Measurements from ENCODE around the gene SLCO4A1.

SLCO4A1 gene

DNA sequence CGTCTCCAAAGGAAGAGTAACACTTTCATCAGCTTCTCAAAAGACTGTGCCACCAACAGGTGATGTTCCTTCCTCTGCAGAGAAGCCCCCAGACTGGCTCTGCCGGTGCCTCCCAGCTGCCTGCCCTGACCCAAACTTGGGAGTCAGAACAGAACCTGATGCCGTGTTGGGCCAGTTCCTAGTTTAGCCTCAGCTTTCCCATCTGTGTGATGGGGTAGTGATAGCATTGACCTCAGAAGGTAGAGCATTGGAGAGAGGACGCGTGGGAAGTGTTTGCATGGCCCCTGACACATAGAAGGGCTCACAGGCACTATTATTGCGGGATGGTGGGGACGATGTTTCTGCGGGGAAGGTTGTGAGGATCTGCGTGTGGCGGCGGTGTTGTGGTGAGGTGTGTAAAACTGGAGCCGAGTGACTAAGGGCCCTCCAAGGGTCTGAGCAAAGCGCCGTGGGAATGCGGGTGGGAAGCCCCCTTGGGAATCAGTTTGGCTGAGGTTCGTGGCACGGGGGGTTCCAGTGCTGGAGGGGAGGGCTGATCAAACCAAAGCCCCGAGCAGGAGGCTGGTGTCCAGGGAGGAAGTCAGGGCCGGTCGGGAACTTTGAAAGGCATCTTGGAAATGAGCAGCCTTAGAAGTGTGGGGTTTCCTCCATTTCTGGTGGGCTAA, 68.0 kb downstream of the SLCO4A1 start:
- Histone ChIP-seq H3K4me1 (ENCODE audit: control insufficient read depth in 1 of 2, insufficient read depth in 1 of 2, low read depth in 1 of 2, low read length in 1 of 2) (peaks cover 7 to 15% of the 10 kb centered on the region in 2 experiments), H3K36me3 (no peaks in the 10 kb centered on the region), H3K27ac (no peak overlapping the region), H3K27me3 (peaks cover 50% of the 10 kb centered on the region), H3K4me3 (ENCODE audit: low read depth in 1 of 2, low read length in 1 of 2) (no peak overlapping the region), H3K9me3 (no peaks in the 10 kb centered on the region)
- no peak for TF ChIP-seq CTCF (IDR thresholded peaks at IDR 0.05)

DNA sequence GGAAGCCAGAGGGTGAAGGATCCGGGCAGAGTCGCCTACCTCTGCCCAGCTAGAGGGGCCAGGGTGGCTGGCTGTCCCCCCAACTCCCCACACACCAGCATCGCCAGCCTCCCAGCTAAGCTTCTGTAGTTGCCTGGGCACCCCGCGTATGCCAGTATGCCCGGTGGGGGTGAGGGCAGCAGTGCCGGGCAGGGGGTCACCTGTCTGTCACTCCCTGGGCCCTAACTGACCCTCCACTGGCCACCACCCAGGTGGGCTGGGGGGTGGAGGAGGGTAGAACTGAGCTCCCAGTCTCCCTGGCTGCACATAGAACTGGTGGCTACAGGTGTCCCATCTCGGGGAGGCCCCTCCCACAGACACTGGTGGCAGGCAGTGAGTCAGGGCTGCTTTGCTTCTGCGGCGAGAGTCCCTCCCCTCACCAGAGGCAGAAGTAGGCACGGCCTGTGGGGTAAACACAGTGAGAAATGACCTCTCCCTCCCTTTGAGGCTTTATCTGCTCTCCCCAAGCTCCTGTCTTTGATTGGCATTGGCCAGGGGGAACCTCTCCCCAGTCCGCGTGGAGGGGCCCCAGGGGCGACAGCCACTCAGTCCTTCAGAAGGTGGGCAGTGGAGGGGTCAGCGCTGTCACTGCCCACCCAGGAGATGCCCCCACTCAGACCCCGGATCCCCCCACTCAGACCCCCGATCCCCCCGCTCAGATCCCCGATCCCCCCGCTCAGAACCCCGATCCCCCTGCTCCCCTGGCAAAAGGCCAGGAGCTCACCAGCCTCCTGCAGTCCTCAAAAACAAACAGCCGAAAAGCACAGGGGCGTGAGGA, 68.8 kb downstream of the SLCO4A1 start:
- TF ChIP-seq CTCF (IDR thresholded peaks at IDR 0.05) = no peak
- no peaks in the 10 kb centered on the region for H3K36me3 ChIP-seq
- no peaks in the 10 kb centered on the region for H3K9me3 ChIP-seq
- no peak overlapping the region for H3K4me3 ChIP-seq (ENCODE audit: low read depth in 1 of 2, low read length in 1 of 2)
- no peak overlapping the region for H3K27ac ChIP-seq
- H3K4me1 ChIP-seq (ENCODE audit: control insufficient read depth in 1 of 2, insufficient read depth in 1 of 2, low read depth in 1 of 2, low read length in 1 of 2) = peaks cover 7 to 15% of the 10 kb centered on the region in 2 experiments
- peaks cover 50% of the 10 kb centered on the region for H3K27me3 ChIP-seq

DNA sequence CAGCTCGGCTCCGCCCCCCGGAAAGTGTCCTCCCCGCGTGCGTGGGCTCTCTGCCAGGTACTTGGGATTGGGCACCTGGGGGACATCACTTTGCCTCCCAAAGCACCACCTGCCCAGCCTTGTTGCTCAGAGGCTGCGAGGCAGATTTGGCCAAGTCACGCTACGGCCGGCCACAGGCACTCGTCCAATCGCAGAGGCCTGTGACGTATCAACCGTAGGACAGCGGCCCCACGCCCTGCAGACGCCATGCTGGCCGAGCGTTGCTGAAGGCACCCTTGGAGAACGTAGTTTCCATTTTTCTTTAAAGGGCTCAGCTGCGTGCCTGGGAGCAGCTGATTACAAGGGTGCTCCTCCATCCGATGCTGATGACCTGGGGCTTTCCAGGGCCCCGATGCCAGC, 69.4 kb downstream of the SLCO4A1 start:
- Histone ChIP-seq H3K4me1 (ENCODE audit: control insufficient read depth in 1 of 2, insufficient read depth in 1 of 2, low read depth in 1 of 2, low read length in 1 of 2) (peaks cover 7 to 15% of the 10 kb centered on the region in 2 experiments), H3K36me3 (no peaks in the 10 kb centered on the region), H3K9me3 (no peaks in the 10 kb centered on the region), H3K27ac (no peak overlapping the region), H3K4me3 (ENCODE audit: low read depth in 1 of 2, low read length in 1 of 2) (no peak overlapping the region), H3K27me3 (peaks cover 50% of the 10 kb centered on the region)
- no peak for TF ChIP-seq CTCF (IDR thresholded peaks at IDR 0.05)

DNA sequence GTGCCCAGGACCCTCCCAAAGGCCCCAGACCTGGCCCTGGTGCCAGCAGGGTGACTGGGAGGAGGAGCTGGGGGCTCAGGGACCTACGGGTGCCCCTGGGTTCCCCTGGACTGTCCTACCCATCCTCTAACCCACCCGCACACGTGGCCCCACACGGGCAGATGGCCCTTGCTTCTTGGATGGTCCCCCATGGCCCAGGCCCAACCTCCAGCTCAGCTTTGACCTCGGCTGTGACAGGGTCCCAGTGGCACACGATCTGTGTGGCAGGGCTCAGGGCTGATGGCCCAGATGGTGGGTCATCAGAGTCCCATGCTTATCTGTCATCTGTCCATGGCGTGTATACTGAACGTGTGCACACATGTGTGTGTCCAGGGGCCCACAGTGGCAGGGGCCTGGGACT, 70.3 kb downstream of the SLCO4A1 start:
- Histone ChIP-seq H3K9me3 (no peaks in the 10 kb centered on the region), H3K27ac (no peak overlapping the region), H3K4me1 (ENCODE audit: control insufficient read depth in 1 of 2, insufficient read depth in 1 of 2, low read depth in 1 of 2, low read length in 1 of 2) (peaks cover 7 to 15% of the 10 kb centered on the region in 2 experiments), H3K27me3 (peaks cover 41% of the 10 kb centered on the region), H3K4me3 (ENCODE audit: low read depth in 1 of 2, low read length in 1 of 2) (no peak overlapping the region), H3K36me3 (no peaks in the 10 kb centered on the region)
- TF ChIP-seq CTCF (IDR thresholded peaks at IDR 0.05) = no peak

GRCh38 chr20:62714006-62714405, 71.7 kb downstream of the SLCO4A1 start:
- Histone ChIP-seq H3K36me3 (no peaks in the 10 kb centered on the region), H3K4me1 (ENCODE audit: control insufficient read depth in 1 of 2, insufficient read depth in 1 of 2, low read depth in 1 of 2, low read length in 1 of 2) (peaks cover 3 to 4% of the 10 kb centered on the region in 2 experiments), H3K9me3 (no peaks in the 10 kb centered on the region), H3K27ac (no peak overlapping the region), H3K27me3 (peaks cover 27% of the 10 kb centered on the region), H3K4me3 (ENCODE audit: low read depth in 1 of 2, low read length in 1 of 2) (no peak overlapping the region)
- no peak for TF ChIP-seq CTCF (IDR thresholded peaks at IDR 0.05)
